H1 (cell line): Measurements from ENCODE around the gene MTMR1. TPM values are rescaled to one million over a fixed set of nuclear protein-coding genes. Genes with fewer than 3 reads are reported as not detected.

Experiments
- CTCF ChIA-PET: fragments of 300-600 bp; sonication (Branson Sonifier 250); formaldehyde crosslinking; loops from one replicate; lab custom pipeline; 2021; ENCODE audit not compliant: partially characterized antibody; lab: Charles Lee
- POLR2A ChIA-PET: fragments of 300-600 bp; sonication (Branson Sonifier 250); formaldehyde crosslinking; loops from one replicate; lab custom pipeline; 2021; ENCODE audit warnings: inconsistent platforms; ENCODE audit not compliant: partially characterized antibody; lab: Charles Lee
- DNase-seq, 2 experiments: peaks; one replicate each; pipeline versions ENCODE4 v3.0.0 to v3.0.0-alpha.2; 2010 to 2022; ENCODE audit warnings: low spot score in 2 of 2, low read depth in 1 of 2, mixed read lengths in 1 of 2
- FAIRE-seq: peaks from 2 replicates; lab custom pipeline; 2011; peaks lifted over from hg19 to GRCh38; lab: Jason Lieb, UNC
- H2AFZ ChIP-seq: 2 replicates; pipeline ENCODE4 v1.8.1; 2012; ENCODE audit warnings: low read length, inconsistent platforms
- H2AK5ac ChIP-seq: 2 replicates; pipeline ENCODE4 v1.6.1; 2013; ENCODE audit warnings: low read depth, low read length
- H2BK120ac ChIP-seq: replicated peaks from 2 replicates; pipeline ENCODE3; 2013; ENCODE audit warnings: low read depth, low read length, inconsistent platforms
- H2BK12ac ChIP-seq: 2 replicates; pipeline ENCODE4 v1.6.1; 2013; ENCODE audit warnings: low read depth, low read length
- H2BK15ac ChIP-seq: 2 replicates; pipeline ENCODE4 v1.6.1; 2013; ENCODE audit warnings: low read length
- H2BK20ac ChIP-seq: 2 replicates; pipeline ENCODE4 v1.6.1; 2013; ENCODE audit warnings: low read length
- H2BK5ac ChIP-seq: 2 replicates; pipeline ENCODE4 v1.6.1; 2013; ENCODE audit warnings: low read depth, low read length
- H3K14ac ChIP-seq: 2 replicates; pipeline ENCODE4 v1.6.1; 2013; ENCODE audit warnings: inconsistent platforms; ENCODE audit not compliant: insufficient read length
- H3K18ac ChIP-seq: 2 replicates; pipeline ENCODE4 v1.6.1; 2013; ENCODE audit warnings: low read length; ENCODE audit errors: extremely low read depth
- H3K23ac ChIP-seq: 2 replicates; pipeline ENCODE4 v1.6.1; 2013; ENCODE audit warnings: inconsistent platforms; ENCODE audit not compliant: insufficient read length
- H3K23me2 ChIP-seq: 2 replicates; pipeline ENCODE4 v1.6.1; 2013; ENCODE audit warnings: low read depth, low read length
- H3K27ac ChIP-seq: 2 replicates; pipeline ENCODE4 v1.6.1; 2011; ENCODE audit warnings: low read depth, low read length, inconsistent platforms
- H3K27me3 ChIP-seq, 4 experiments: replicated peaks in 1 of 4; 1 replicate in 1 of 4; 2 replicates in 3 of 4; pipeline versions ENCODE4 v1.6.1 to v1.8.1; 2011 to 2013; ENCODE audit warnings: low read length in 3 of 4, mild to moderate bottlenecking in 3 of 4, inconsistent platforms in 2 of 4, mixed read lengths in 2 of 4, moderate library complexity in 1 of 4; ENCODE audit not compliant: control insufficient read depth in 3 of 4, insufficient read depth in 3 of 4; ENCODE audit errors: extremely low read depth in 1 of 4
- H3K36me3 ChIP-seq, 4 experiments: 2 replicates each; pipeline versions ENCODE4 v1.6.1 to v1.8.1; 2011 to 2013; ENCODE audit warnings: mild to moderate bottlenecking in 4 of 4, low read length in 3 of 4, moderate library complexity in 2 of 4, control low read depth in 1 of 4, inconsistent platforms in 1 of 4; ENCODE audit not compliant: insufficient read depth in 4 of 4, control insufficient read depth in 2 of 4
- H3K4ac ChIP-seq: replicated peaks from 2 replicates; pipeline ENCODE3; 2013; ENCODE audit warnings: low read length, low read depth, mixed read lengths, inconsistent platforms; ENCODE audit not compliant: insufficient read length
- H3K4me1 ChIP-seq, 4 experiments: replicated peaks in 1 of 4; 1 replicate in 1 of 4; 2 replicates in 3 of 4; pipeline versions ENCODE4 v1.6.1 to v1.8.1; 2011 to 2013; ENCODE audit warnings: low read length in 3 of 4, inconsistent platforms in 2 of 4, mixed read lengths in 1 of 4; ENCODE audit not compliant: insufficient read depth in 4 of 4, control insufficient read depth in 3 of 4
- H3K4me2 ChIP-seq, 2 experiments: 2 replicates each; pipeline versions ENCODE4 v1.6.1 to v1.8.1; 2011 to 2013; ENCODE audit warnings: low read depth in 2 of 2, low read length in 2 of 2, control low read depth in 1 of 2, inconsistent platforms in 1 of 2, mild to moderate bottlenecking in 1 of 2; ENCODE audit not compliant: insufficient read depth in 1 of 2
- H3K4me3 ChIP-seq, 4 experiments: fragments of 200-600, 300-600 bp in 1 of 4; sonication (generic), shearing (Covaris generic), sonication (Bioruptor Twin) in 1 of 4; 2 replicates each; pipeline versions ENCODE4 v1.5.1 to v1.8.1; 2011 to 2016; ENCODE audit warnings: low read length in 4 of 4, low read depth in 3 of 4, control low read depth in 2 of 4, inconsistent platforms in 2 of 4, mild to moderate bottlenecking in 2 of 4, mixed read lengths in 1 of 4, moderate library complexity in 1 of 4; ENCODE audit not compliant: insufficient read depth in 2 of 4; ENCODE audit errors: extremely low read depth in 1 of 4
- H3K56ac ChIP-seq: replicated peaks from 2 replicates; pipeline ENCODE3; 2013; ENCODE audit warnings: low read depth, mild to moderate bottlenecking, mixed read lengths, low read length, inconsistent platforms; ENCODE audit not compliant: insufficient read length
- H3K79me1 ChIP-seq: 2 replicates; pipeline ENCODE4 v1.6.1; 2013; ENCODE audit warnings: low read depth, low read length, control low read depth
- H3K79me2 ChIP-seq, 2 experiments: 2 replicates each; pipeline versions ENCODE4 v1.6.1 to v1.8.1; 2012 to 2013; ENCODE audit warnings: low read length in 2 of 2, mild to moderate bottlenecking in 2 of 2, inconsistent platforms in 1 of 2; ENCODE audit not compliant: insufficient read depth in 2 of 2, control insufficient read depth in 1 of 2
- H3K9ac ChIP-seq, 4 experiments: replicated peaks in 1 of 4; 1 replicate in 1 of 4; 2 replicates in 3 of 4; pipeline versions ENCODE4 v1.6.1 to v1.8.1; 2011 to 2013; ENCODE audit warnings: low read depth in 3 of 4, low read length in 3 of 4, control low read depth in 2 of 4, mild to moderate bottlenecking in 2 of 4, moderate library complexity in 2 of 4, inconsistent platforms in 1 of 4; ENCODE audit errors: extremely low read depth in 1 of 4
- H3K9me3 ChIP-seq, 2 experiments: 2 replicates each; pipeline versions ENCODE4 v1.6.1 to v1.8.1; 2012 to 2013; ENCODE audit warnings: mild to moderate bottlenecking in 2 of 2, moderate library complexity in 2 of 2, control low read depth in 1 of 2, inconsistent platforms in 1 of 2, low read depth in 1 of 2, low read length in 1 of 2, mixed read lengths in 1 of 2; ENCODE audit not compliant: insufficient read depth in 2 of 2
- H4K20me1 ChIP-seq, 2 experiments: replicated peaks in 1 of 2; 2 replicates each; pipeline versions ENCODE3 to v1.8.1; 2011 to 2013; ENCODE audit warnings: inconsistent platforms in 2 of 2, low read length in 2 of 2, mild to moderate bottlenecking in 1 of 2; ENCODE audit not compliant: insufficient read depth in 2 of 2, control insufficient read depth in 1 of 2
- H4K5ac ChIP-seq: 2 replicates; pipeline ENCODE4 v1.6.1; 2013; ENCODE audit warnings: low read length, low read depth, mixed read lengths, inconsistent platforms; ENCODE audit not compliant: insufficient read length
- H4K8ac ChIP-seq: 2 replicates; pipeline ENCODE4 v1.8.0; 2013; ENCODE audit warnings: mild to moderate bottlenecking, moderate library complexity, low read length, inconsistent platforms; ENCODE audit not compliant: insufficient read depth; ENCODE audit errors: extremely low read depth
- H4K91ac ChIP-seq: replicated peaks from 2 replicates; pipeline ENCODE3; 2013; ENCODE audit warnings: low read length, mixed read lengths, inconsistent platforms; ENCODE audit not compliant: insufficient read length
- CHD1 ChIP-seq: IDR thresholded peaks from 2 replicates; pipeline ENCODE4 v1.6.1; 2012; ENCODE audit warnings: low read depth, low read length, improper control_type of control experiment
- NRF1 ChIP-seq: IDR thresholded peaks from 2 replicates; pipeline ENCODE4 v1.6.1; 2011; ENCODE audit warnings: mild to moderate bottlenecking, low read depth, low read length, improper control_type of control experiment
- WGBS, 2 experiments: shearing (Covaris generic) in 1 of 2; methylation state at CpG; one replicate each; pipeline versions ENCODE4 v1.1.6 to v1.1.7; 2013 to 2015; ENCODE audit warnings: low lambda C conversion rate in 2 of 2, mixed read lengths in 2 of 2, inconsistent platforms in 1 of 2, low coverage in 1 of 2, missing lambda C conversion rate in 1 of 2; ENCODE audit not compliant: insufficient replicate concordance in 2 of 2, insufficient coverage in 1 of 2, insufficient read length in 1 of 2; ENCODE audit errors: extremely low coverage in 1 of 2, missing lambda C conversion rate in 1 of 2; 5-methylcytosine and 5-hydroxymethylcytosine counted together
- polyA plus RNA-seq, 7 experiments: library from polyadenylated mRNA; depleted of rRNA in 3 of 7; stranded (reverse) in 5 of 7; unstranded in 2 of 7; fragments of >200 nt in 5 of 7; fragments of 200-250 nt in 2 of 7; gene quantifications; 1 replicate in 5 of 7; 2 replicates in 1 of 7; 4 replicates in 1 of 7; pipeline versions ENCODE4 v1.2.1 to v1.2.3, GENCODE V29; 2011 to 2013; ENCODE audit warnings: missing spikeins in 2 of 7, mixed read lengths in 2 of 7
- total RNA-seq: library from RNA; stranded (reverse); fragmentation: NEBNext Ultra II Directional; extraction: Animal tissue kit (Norgen Biotek cat#: 25700); gene quantifications from 2 replicates; pipeline ENCODE4 v1.2.1, GENCODE V29; 2021

The MTMR1 gene
- total and polyA plus RNA-seq, 2 of the 8 experiments (the other 6 are each of a cell fraction or from before 2014, with no cell fraction given): 15.1 to 23.8 TPM

- Histone ChIP-seq H4K8ac (no peak overlapping the region), H2AFZ (no peak overlapping the region), H2AK5ac (no peak overlapping the region), H2BK120ac (no peak overlapping the region), H3K18ac (no peak overlapping the region), H2BK5ac (no peak overlapping the region), H2BK12ac (no peak overlapping the region), H3K14ac (no peak overlapping the region), H3K79me1 (no peaks in the 10 kb centered on the region), H3K4me2 (no peak overlapping the region), H3K9me3 (no peaks in the 10 kb centered on the region), H3K27ac (no peak overlapping the region), H2BK20ac (no peak overlapping the region), H4K20me1 (no peaks in the 10 kb centered on the region), H3K9ac (no peak overlapping the region), H3K79me2 (no peaks in the 10 kb centered on the region; a peak in 1 of 4 replicates), H2BK15ac (no peak overlapping the region), H3K36me3 (no peaks in the 10 kb centered on the region; a peak in 2 of 8 replicates), H3K27me3 (no peaks in the 10 kb centered on the region), H3K4me3 (no peak overlapping the region), H3K23ac (no peak overlapping the region), H4K91ac (no peak overlapping the region), H4K5ac (no peak overlapping the region), H3K4me1 (peaks cover 0 to 2% (median 0%) of the 10 kb centered on the region in 4 experiments; a peak in 1 of 7 replicates), H3K56ac (no peak overlapping the region), H3K4ac (no peak overlapping the region), H3K23me2 (no peaks in the 10 kb centered on the region)
- POLR2A ChIA-PET: interaction anchor here (2.1 kb wide), 1 partner anchor 8 kb away, joined by 6 read pairs; no protein-coding TSS in a partner anchor
- CTCF ChIA-PET: interaction anchor here (0.9 kb wide), 1 partner anchor 17 kb away, joined by 4 read pairs; no protein-coding TSS in a partner anchor
- DNase-seq (no peak), FAIRE-seq (no peak)
- no peak for TF ChIP-seq NRF1
- no peak for TF ChIP-seq CHD1
- WGBS, 2 experiments: 100% methylated on average over 1 of the region's 1 CpG; no CpG with 5 or more reads in 1 of the 2 experiments
Measured at GRCh38 chrX:150701377-150701776, 8.2 kb downstream of the MTMR1 start.
